Measurements from ENCODE around the gene ACBD4.

The ACBD4 gene

GRCh38 chr17:45155483-45155882 lies 20.0 kb downstream of the ACBD4 start:
- DNase-seq (ENCODE audit: low spot score), result no peak

GRCh38 chr17:45156242-45156641 lies 20.8 kb downstream of the ACBD4 start:
- DNase-seq (ENCODE audit: low spot score), result no peak

- DNase-seq (ENCODE audit: low spot score), result peak; percentile 52
These were observed 25.2 kb downstream of the ACBD4 start for GRCh38 chr17:45160447-45161287.

- DNase-seq (ENCODE audit: low spot score), result peak; percentile 100
These were observed 26.0 kb downstream of the ACBD4 start, which contains the start of gene HEXIM2 for GRCh38 chr17:45161288-45162024. Gene HEXIM2 (plus strand): TSS chr17:45161875. CDS start chr17:45162794, 919 bp downstream.

GRCh38 chr17:45162025-45162687 lies 26.7 kb downstream of the ACBD4 start:
- no peak for DNase-seq (ENCODE audit: low spot score)

- DNase-seq (ENCODE audit: low spot score), result no peak
These were observed 29.3 kb downstream of the ACBD4 start for GRCh38 chr17:45164734-45165269.

GRCh38 chr17:45168991-45169752 lies 33.7 kb downstream of the ACBD4 start:
- no peak for DNase-seq (ENCODE audit: low spot score)

GRCh38 chr17:45170280-45170930 lies 34.9 kb downstream of the ACBD4 start:
- DNase-seq (ENCODE audit: low spot score), result peak; percentile 12

GRCh38 chr17:45170931-45171337 lies 35.4 kb downstream of the ACBD4 start:
- no peak for DNase-seq (ENCODE audit: low spot score)

GRCh38 chr17:45171338-45172231 lies 36.1 kb downstream of the ACBD4 start:
- no peak for DNase-seq (ENCODE audit: low spot score)

GRCh38 chr17:45172232-45172540 lies 36.7 kb downstream of the ACBD4 start:
- no peak for DNase-seq (ENCODE audit: low spot score)

- peak; percentile 58 for DNase-seq (ENCODE audit: low spot score)
These were observed 37.2 kb downstream of the ACBD4 start for GRCh38 chr17:45172541-45173286.

- no peak for DNase-seq (ENCODE audit: low spot score)
These were observed 40.2 kb downstream of the ACBD4 start for GRCh38 chr17:45175759-45176115.

- no peak for DNase-seq (ENCODE audit: low spot score)
These were observed 42.1 kb downstream of the ACBD4 start for GRCh38 chr17:45177563-45177962.

- DNase-seq (ENCODE audit: low spot score), result no peak
These were observed 48.7 kb downstream of the ACBD4 start for GRCh38 chr17:45184144-45184543.

GRCh38 chr17:45186801-45187354 lies 51.4 kb downstream of the ACBD4 start:
- DNase-seq (ENCODE audit: low spot score), result no peak

- DNase-seq (ENCODE audit: low spot score), result no peak
These were observed 53.5 kb downstream of the ACBD4 start for GRCh38 chr17:45189009-45189408.

- no peak for DNase-seq (ENCODE audit: low spot score)
These were observed 55.2 kb downstream of the ACBD4 start for GRCh38 chr17:45190503-45191255.
